BLaER1 treated with 17β-estradiol and CSF1 and Interleukin-3, amounts not matched to agents 10 nM and 100 nM (cell line): ENCODE measurements around the gene TULP3.
"Not testable (repeated sequence)": the region's sequence is repeated elsewhere in the genome, so short reads cannot be mapped to it uniquely, and the experiment has no call there.

Source experiments
- H3K27ac ChIP-seq, 11 experiments: shearing (Covaris generic); formaldehyde crosslinking; 2 replicates each; pipeline ENCODE4 v1.8.1; 2022
- H3K27me3 ChIP-seq, 11 experiments: shearing (Covaris generic); formaldehyde crosslinking; 2 replicates each; pipeline ENCODE4 v1.8.1; 2022
- H3K36me3 ChIP-seq, 11 experiments: shearing (Covaris generic); formaldehyde crosslinking; 2 replicates each; pipeline ENCODE4 v1.8.1; 2022
- H3K4me1 ChIP-seq, 10 experiments: shearing (Covaris generic); formaldehyde crosslinking; 2 replicates each; pipeline ENCODE4 v1.8.1; 2022
- H3K4me2 ChIP-seq, 11 experiments: shearing (Covaris generic); formaldehyde crosslinking; 2 replicates each; pipeline ENCODE4 v1.8.1; 2022
- H3K4me3 ChIP-seq, 10 experiments: shearing (Covaris generic); formaldehyde crosslinking; 2 replicates each; pipeline ENCODE4 v1.8.1; 2022
- H3K9ac ChIP-seq, 11 experiments: shearing (Covaris generic); formaldehyde crosslinking; 2 replicates each; pipeline ENCODE4 v1.8.1; 2022
- H3K9me3 ChIP-seq, 11 experiments: shearing (Covaris generic); formaldehyde crosslinking; replicated peaks in 1 of 11; 2 replicates each; pipeline ENCODE4 v1.8.1; 2022
- H4K20me1 ChIP-seq, 11 experiments: shearing (Covaris generic); formaldehyde crosslinking; 2 replicates each; pipeline ENCODE4 v1.8.1; 2022
- Cebpa-rat ChIP-seq, 11 experiments: shearing (Covaris generic); IDR thresholded peaks; 2 replicates each; pipeline ENCODE4 v1.8.1; 2022

The TULP3 gene

DNA sequence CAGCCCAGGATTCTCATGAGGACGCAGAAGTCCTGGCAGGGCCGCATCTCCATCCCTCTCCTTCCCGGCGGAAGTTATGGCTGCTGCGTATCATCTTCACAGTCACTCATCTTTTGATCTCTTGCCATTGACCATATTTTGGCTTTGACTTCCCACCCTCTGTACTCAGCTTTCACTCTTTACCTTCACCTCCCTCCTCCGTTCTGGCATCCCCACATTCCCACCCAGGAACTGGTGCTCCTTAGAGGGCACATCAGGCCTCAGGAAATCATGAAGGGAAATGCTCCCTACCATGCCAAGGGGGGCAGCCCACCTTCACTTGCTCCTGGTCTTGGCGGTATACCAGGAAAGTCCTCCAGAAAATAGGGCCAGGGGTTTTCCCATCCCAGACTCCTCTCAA is 35.1 kb upstream of the TULP3 start:
- Histone ChIP-seq H3K4me1 (peaks cover 5 to 37% (median 28%) of the 10 kb centered on the region in 10 experiments; a peak in 17 of 20 replicates), H3K36me3 (peaks cover 29 to 45% (median 39%) of the 10 kb centered on the region in 11 experiments), H3K27ac (no peak overlapping the region), H3K9me3 (no peaks in the 10 kb centered on the region), H3K4me2 (peak overlapping the region in 5 of 11 experiments; percentile 14 to 39 (median 18); a peak in 5 of 22 replicates), H3K27me3 (no peaks in the 10 kb centered on the region), H3K4me3 (no peak overlapping the region), H4K20me1 (peaks cover 0 to 40% (median 24%) of the 10 kb centered on the region in 11 experiments; a peak in 14 of 22 replicates), H3K9ac (0 out of 22 replicates have a peak overlapping the region, but pooled peaks of 1 of the 11 experiments have one; percentile 24)
- no peak for TF ChIP-seq Cebpa-rat (IDR thresholded peaks at IDR 0.05)

GRCh38 chr12:2856051-2856450 is 34.6 kb upstream of the TULP3 start:
- TF ChIP-seq Cebpa-rat (IDR thresholded peaks at IDR 0.05): no peak
- Histone ChIP-seq H3K27ac (no peak overlapping the region), H3K4me3 (no peak overlapping the region), H3K27me3 (no peaks in the 10 kb centered on the region), H3K36me3 (peaks cover 29 to 50% (median 44%) of the 10 kb centered on the region in 11 experiments), H3K9ac (0 out of 22 replicates have a peak overlapping the region, but pooled peaks of 1 of the 11 experiments have one; percentile 24), H4K20me1 (peaks cover 0 to 40% (median 24%) of the 10 kb centered on the region in 11 experiments; a peak in 14 of 22 replicates), H3K9me3 (no peaks in the 10 kb centered on the region), H3K4me2 (peak overlapping the region in 5 of 11 experiments; percentile 14 to 39 (median 18); a peak in 5 of 22 replicates), H3K4me1 (peaks cover 5 to 36% (median 28%) of the 10 kb centered on the region in 10 experiments; a peak in 17 of 20 replicates)

DNA sequence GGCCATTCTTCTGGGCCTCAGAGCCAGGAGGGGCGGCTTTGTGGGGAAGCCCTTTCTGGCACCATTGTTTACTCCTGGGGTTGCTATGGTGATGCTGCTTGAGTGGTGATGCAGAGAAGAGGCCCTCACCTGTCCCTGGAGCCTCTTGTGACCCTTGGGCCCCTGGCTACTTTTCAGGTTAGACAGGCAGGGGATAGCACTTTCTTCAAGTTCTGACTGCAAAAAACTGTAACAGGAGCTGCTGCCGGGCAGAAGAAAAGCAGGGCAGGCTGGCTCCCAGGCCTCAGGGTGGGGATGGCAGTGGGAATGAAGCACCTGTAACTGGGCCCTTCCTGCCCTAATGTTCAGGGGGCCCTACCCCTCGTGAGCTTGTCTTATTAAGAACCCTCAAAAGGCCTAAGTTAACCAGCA is 33.7 kb upstream of the TULP3 start, which contains the start of gene TEX52:
TSS of gene TEX52 (minus strand) at position 19 of the 411 bp plus-strand sequence. CDS start at position 6, 13 bp downstream.
- Histone ChIP-seq H3K9me3 (no peaks in the 10 kb centered on the region), H3K4me1 (peaks cover 0 to 27% (median 19%) of the 10 kb centered on the region in 10 experiments; a peak in 16 of 20 replicates), H3K36me3 (peaks cover 31 to 60% (median 54%) of the 10 kb centered on the region in 11 experiments), H3K27ac (no peak within 1 kb of the TSS), H3K9ac (peak within 1 kb of the TSS in 3 of 11 experiments; percentile 5 to 24 (median 10); a peak in 1 of 22 replicates), H3K4me3 (no peak within 1 kb of the TSS), H4K20me1 (peaks cover 0 to 40% (median 24%) of the 10 kb centered on the region in 11 experiments; a peak in 14 of 22 replicates), H3K27me3 (no peaks in the 10 kb centered on the region), H3K4me2 (peak within 1 kb of the TSS in 5 of 11 experiments; percentile 14 to 39 (median 18); a peak in 5 of 22 replicates)
- TF ChIP-seq Cebpa-rat (IDR thresholded peaks at IDR 0.05): no peak

- no peaks in the 10 kb centered on the region for H3K27me3 ChIP-seq
- no peaks in the 10 kb centered on the region for H3K9me3 ChIP-seq
- H3K9ac ChIP-seq: no peak overlapping the region
- no peak overlapping the region for H3K27ac ChIP-seq
- no peak overlapping the region for H3K4me2 ChIP-seq
- no peak for TF ChIP-seq Cebpa-rat (IDR thresholded peaks at IDR 0.05)
- H3K4me3 ChIP-seq: no peak overlapping the region
- peaks cover 0 to 21% (median 13%) of the 10 kb centered on the region in 10 experiments; a peak in 14 of 20 replicates for H3K4me1 ChIP-seq
- H3K36me3 ChIP-seq: peaks cover 36 to 65% (median 60%) of the 10 kb centered on the region in 11 experiments
- H4K20me1 ChIP-seq: peaks cover 0 to 42% (median 27%) of the 10 kb centered on the region in 11 experiments; a peak in 14 of 22 replicates
These were observed 33.1 kb upstream of the TULP3 start for GRCh38 chr12:2857576-2857975.

GRCh38 chr12:2858334-2858733 is 32.4 kb upstream of the TULP3 start:
- Histone ChIP-seq H3K27me3 (no peaks in the 10 kb centered on the region), H4K20me1 (peaks cover 0 to 50% (median 28%) of the 10 kb centered on the region in 11 experiments; a peak in 14 of 22 replicates), H3K9me3 (no peaks in the 10 kb centered on the region), H3K9ac (no peak overlapping the region), H3K27ac (no peak overlapping the region), H3K4me2 (no peak overlapping the region), H3K36me3 (peaks cover 43 to 73% (median 67%) of the 10 kb centered on the region in 11 experiments), H3K4me3 (no peak overlapping the region), H3K4me1 (peaks cover 0 to 17% (median 10%) of the 10 kb centered on the region in 10 experiments; a peak in 13 of 20 replicates)
- TF ChIP-seq Cebpa-rat (IDR thresholded peaks at IDR 0.05): no peak

GRCh38 chr12:2858944-2859421 is 31.7 kb upstream of the TULP3 start:
- Histone ChIP-seq H3K27me3 (no peaks in the 10 kb centered on the region), H3K27ac (no peak overlapping the region), H3K4me1 (peaks cover 0 to 17% (median 10%) of the 10 kb centered on the region in 10 experiments; a peak in 13 of 20 replicates), H3K9me3 (no peaks in the 10 kb centered on the region), H3K4me2 (no peak overlapping the region), H4K20me1 (peaks cover 0 to 53% (median 28%) of the 10 kb centered on the region in 11 experiments; a peak in 14 of 22 replicates), H3K4me3 (no peak overlapping the region), H3K9ac (no peak overlapping the region; a peak in 1 of 22 replicates), H3K36me3 (peaks cover 46 to 79% (median 74%) of the 10 kb centered on the region in 11 experiments)
- TF ChIP-seq Cebpa-rat (IDR thresholded peaks at IDR 0.05): no peak

GRCh38 chr12:2860170-2860569 is 30.5 kb upstream of the TULP3 start:
- Histone ChIP-seq H3K9ac (no peak overlapping the region), H3K4me2 (no peak overlapping the region), H3K27ac (no peak overlapping the region), H3K9me3 (no peaks in the 10 kb centered on the region), H3K36me3 (peaks cover 58 to 88% (median 86%) of the 10 kb centered on the region in 11 experiments), H3K4me1 (peaks cover 0 to 17% (median 10%) of the 10 kb centered on the region in 10 experiments; a peak in 13 of 20 replicates), H3K4me3 (no peak overlapping the region), H3K27me3 (no peaks in the 10 kb centered on the region), H4K20me1 (peaks cover 0 to 65% (median 29%) of the 10 kb centered on the region in 11 experiments; a peak in 14 of 22 replicates)
- TF ChIP-seq Cebpa-rat (IDR thresholded peaks at IDR 0.05): no peak

GRCh38 chr12:2862876-2863275 is 27.8 kb upstream of the TULP3 start:
- H3K27me3 ChIP-seq: no peaks in the 10 kb centered on the region
- H3K9ac ChIP-seq: no peak overlapping the region
- peaks cover 71 to 100% (median 100%) of the 10 kb centered on the region in 11 experiments for H3K36me3 ChIP-seq
- no peak overlapping the region for H3K27ac ChIP-seq
- H4K20me1 ChIP-seq: peaks cover 0 to 53% (median 19%) of the 10 kb centered on the region in 11 experiments; a peak in 11 of 22 replicates
- no peak for TF ChIP-seq Cebpa-rat (IDR thresholded peaks at IDR 0.05)
- H3K4me2 ChIP-seq: no peak overlapping the region
- no peak overlapping the region for H3K4me3 ChIP-seq
- H3K9me3 ChIP-seq: no peaks in the 10 kb centered on the region
- no peaks in the 10 kb centered on the region for H3K4me1 ChIP-seq

DNA sequence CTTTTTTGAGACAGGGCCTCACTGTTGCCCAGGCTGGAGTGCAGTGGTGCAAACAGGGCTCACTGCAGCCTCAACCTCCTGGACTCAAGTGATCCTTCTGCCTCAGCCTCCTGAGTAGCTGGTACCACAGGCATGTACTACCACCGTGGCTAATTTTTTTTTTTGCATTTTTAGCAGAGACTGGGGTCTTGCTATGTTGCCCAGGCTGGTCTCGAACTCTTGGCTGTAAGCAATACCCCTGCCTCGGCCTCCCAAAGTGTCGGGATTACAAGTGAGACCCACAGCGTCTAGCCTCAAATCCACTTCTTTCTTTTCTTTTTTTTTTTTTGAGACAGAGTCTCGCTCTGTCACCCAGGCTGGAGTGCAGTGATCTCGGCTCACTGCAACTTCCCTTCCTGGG is 27.3 kb upstream of the TULP3 start:
- Histone ChIP-seq H3K36me3 (peaks cover 72 to 100% (median 100%) of the 10 kb centered on the region in 11 experiments), H4K20me1 (peaks cover 0 to 48% (median 16%) of the 10 kb centered on the region in 11 experiments; a peak in 9 of 22 replicates)
- H3K4me3 ChIP-seq, H3K4me2 ChIP-seq, H3K9ac ChIP-seq, H3K27ac ChIP-seq, H3K9me3 ChIP-seq, H3K27me3 ChIP-seq, H3K4me1 ChIP-seq: not testable (repeated sequence)
